SU-DHL-6 (cell line): ENCODE data around the gene CCDC85B.

Experiments
- CTCF ChIP-seq: fragments of 200-600 bp; sonication (generic); IDR thresholded peaks from one replicate; pipeline ENCODE4 v1.5.1; 2017; ENCODE audit warnings: antibody characterized with exemption, mild to moderate bottlenecking, low read length, moderate library complexity; ENCODE audit not compliant: insufficient read depth, poor library complexity, severe bottlenecking
- EZH2phosphoT487 ChIP-seq: fragments of 200-600 bp; sonication (generic), shearing (Covaris generic); conservative IDR thresholded peaks from 2 replicates; pipeline ENCODE4 v1.6.1; 2018; ENCODE audit warnings: mild to moderate bottlenecking, antibody characterized with exemption, low read length, moderate library complexity, mixed read lengths

GRCh38 chr11:65879617-65880016 is 10.9 kb upstream of the CCDC85B start, which contains the start of gene CTSW:
- no peak for TF ChIP-seq CTCF
- no peak for TF ChIP-seq EZH2phosphoT487
